ENCODE results near the gene SLC1A1.

DNA sequence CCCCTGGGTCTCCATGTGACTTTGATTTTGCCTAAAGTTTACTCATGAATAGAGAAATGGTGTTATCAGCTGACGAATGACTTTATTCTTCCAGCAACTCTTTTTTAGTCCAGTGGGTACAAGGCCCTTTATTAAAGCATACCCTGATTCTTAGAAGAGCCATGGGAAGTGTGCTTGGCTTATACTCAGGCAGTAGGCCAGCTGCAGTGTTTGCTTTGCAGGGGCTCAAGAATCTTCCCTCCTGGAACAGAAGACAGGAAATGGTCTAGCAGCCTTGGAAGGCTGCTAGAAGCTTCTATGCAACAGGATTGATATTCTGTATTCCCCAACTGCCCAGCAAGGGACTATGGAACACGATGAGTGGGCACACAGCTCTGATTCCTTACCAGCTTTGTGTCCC, 98.5 kb downstream of the SLC1A1 start:
- TF ChIP-seq, protein P1, sequence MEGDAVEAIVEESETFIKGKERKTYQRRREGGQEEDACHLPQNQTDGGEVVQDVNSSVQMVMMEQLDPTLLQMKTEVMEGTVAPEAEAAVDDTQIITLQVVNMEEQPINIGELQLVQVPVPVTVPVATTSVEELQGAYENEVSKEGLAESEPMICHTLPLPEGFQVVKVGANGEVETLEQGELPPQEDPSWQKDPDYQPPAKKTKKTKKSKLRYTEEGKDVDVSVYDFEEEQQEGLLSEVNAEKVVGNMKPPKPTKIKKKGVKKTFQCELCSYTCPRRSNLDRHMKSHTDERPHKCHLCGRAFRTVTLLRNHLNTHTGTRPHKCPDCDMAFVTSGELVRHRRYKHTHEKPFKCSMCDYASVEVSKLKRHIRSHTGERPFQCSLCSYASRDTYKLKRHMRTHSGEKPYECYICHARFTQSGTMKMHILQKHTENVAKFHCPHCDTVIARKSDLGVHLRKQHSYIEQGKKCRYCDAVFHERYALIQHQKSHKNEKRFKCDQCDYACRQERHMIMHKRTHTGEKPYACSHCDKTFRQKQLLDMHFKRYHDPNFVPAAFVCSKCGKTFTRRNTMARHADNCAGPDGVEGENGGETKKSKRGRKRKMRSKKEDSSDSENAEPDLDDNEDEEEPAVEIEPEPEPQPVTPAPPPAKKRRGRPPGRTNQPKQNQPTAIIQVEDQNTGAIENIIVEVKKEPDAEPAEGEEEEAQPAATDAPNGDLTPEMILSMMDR (IDR thresholded peaks at IDR 0.05): no peak
- TF ChIP-seq POLR2AphosphoS5 (IDR thresholded peaks at IDR 0.05): no peak
- TF ChIP-seq EP300 (IDR thresholded peaks at IDR 0.05): no peak
- TF ChIP-seq POLR2A (IDR thresholded peaks at IDR 0.05): no peak

All from gastroesophageal sphincter (tissue), 3 donors.